Pancreas (tissue), 10 donors: ENCODE measurements around the gene PEAR1. TPM values are rescaled to one million over a fixed set of nuclear protein-coding genes. Genes with fewer than 3 reads are reported as not detected.

ENCODE experiments used
- ATAC-seq, 4 donors: fragments of 200-7000 bp; cut with Tn5 transposase; one replicate each; pipeline versions ENCODE4 v1.8.0 to v1.9.1; 2020; ENCODE audit warnings: mild to moderate bottlenecking in 4 of 4, moderate library complexity in 4 of 4
- DNase-seq, 6 donors: peaks; one replicate each; pipeline ENCODE4 v3.0.0-alpha.2; 2020
- FAIRE-seq: peaks from 2 replicates; lab custom pipeline; 2012; peaks lifted over from hg19 to GRCh38; lab: Jason Lieb, UNC
- H3K27ac ChIP-seq, 4 donors: fragments of 200-600 bp; sonication (generic); 1 replicate in 3 of 4; 2 replicates in 1 of 4; pipeline versions ENCODE4 v1.5.0 to v1.8.0; 2020
- H3K27me3 ChIP-seq, 4 donors: fragments of 200-600 bp; one replicate each; pipeline ENCODE4 v1.8.0; 2021
- H3K36me3 ChIP-seq, 3 donors: fragments of 200-600 bp; sonication (generic) in 1 of 3; one replicate each; pipeline versions ENCODE4 v1.5.0 to v1.8.0; 2020 to 2021
- H3K4me1 ChIP-seq, 3 donors: fragments of 200-600 bp; one replicate each; pipeline ENCODE4 v1.8.0; 2021
- H3K4me3 ChIP-seq, 4 donors: fragments of 200-600 bp; sonication (generic) in 2 of 4; one replicate each; pipeline versions ENCODE4 v1.5.0 to v1.8.0; 2020 to 2021
- H3K9me3 ChIP-seq, 4 donors: fragments of 200-600 bp; one replicate each; pipeline ENCODE4 v1.8.0; 2021
- CTCF ChIP-seq, 4 donors: fragments of 200-600 bp; sonication (generic) in 3 of 4; IDR thresholded peaks; one replicate each; pipeline versions ENCODE4 v1.5.0 to v1.8.0; 2021; ENCODE audit warnings: antibody characterized with exemption in 4 of 4
- WGBS, 2 donors: extraction: QIAGEN DNeasy Blood & Tissue Kit; methylation state at CpG; one replicate each; pipeline ENCODE4 v1.1.7; 2013; 5-methylcytosine and 5-hydroxymethylcytosine counted together
- intact Hi-C, 3 donors: fragments of 100-400 bp; cut with DNase I; formaldehyde crosslinking; loops; one replicate each; pipeline versions ENCODE4 v1.11.1 to v1.14.2; 2022
- polyA plus RNA-seq, 2 donors: library from polyadenylated mRNA; stranded (reverse); fragments of 200-250 nt; gene quantifications; one replicate each; pipeline ENCODE4 v1.2.3, GENCODE V29; 2013
- total RNA-seq, 6 donors: library from RNA; stranded (reverse); fragmentation: NEBNext Ultra II Directional in 4 of 6; extraction: Animal tissue kit (Norgen Biotek cat#: 25700) in 4 of 6; gene quantifications; one replicate each; pipeline versions ENCODE4 v1.2.1 to v1.2.4, GENCODE V29; 2021 to 2023
- donor health status: healthy with polysubstance abuse.
- donor health status: DM: no; HTN: no; CAD: no; lungs with moderate emphysema.
- donor health status: DM: no; HTN: no; CAD: no.
- donor health status: control.
- donor health status: control.
- donor health status: Bipolar disorder and iron deficiency.
- donor health status: DM: yes; HTN: yes; CAD: no.
- donor health status: DM: no; HTN: no; CAD: no.
- donor health status: DM: no; HTN: no; CAD: no.
- donor health status: DM: yes; HTN: yes; CAD: no.

Gene PEAR1
- total and polyA plus RNA-seq, 8 donors, result 1.7 to 7.1 (median 3.4) TPM

- no peak overlapping the region for H3K27ac ChIP-seq
- no peak for TF ChIP-seq CTCF (IDR thresholded peaks at IDR 0.05)
- no peak overlapping the region for H3K4me3 ChIP-seq
- H3K9me3 ChIP-seq, result no peaks in the 10 kb centered on the region
- H3K4me1 ChIP-seq, result no peaks in the 10 kb centered on the region
- no peaks in the 10 kb centered on the region for H3K36me3 ChIP-seq
- intact Hi-C loops, result no loop called here
- no peaks in the 10 kb centered on the region for H3K27me3 ChIP-seq
- ATAC-seq, result no peak
- no peak for FAIRE-seq
- WGBS, 2 donors, result 76 to 82% methylated on average over 16 of the region's 16 CpGs
- DNase-seq, result peak in 1 of 6 donors; percentile 32
Observed at GRCh38 chr1:156874572-156875340, 18.8 kb upstream of the PEAR1 start.

GRCh38 chr1:156875341-156875615 lies 18.2 kb upstream of the PEAR1 start:
- no peak for TF ChIP-seq CTCF (IDR thresholded peaks at IDR 0.05)
- ATAC-seq (no peak), DNase-seq (peak in 1 of 6 donors; percentile 37), FAIRE-seq (no peak)
- Histone ChIP-seq H3K9me3 (no peaks in the 10 kb centered on the region), H3K27me3 (no peaks in the 10 kb centered on the region), H3K27ac (no peak overlapping the region), H3K36me3 (no peaks in the 10 kb centered on the region), H3K4me1 (no peaks in the 10 kb centered on the region), H3K4me3 (no peak overlapping the region)
- intact Hi-C loops, result no loop called here
- WGBS, 2 donors, result 51 to 59% methylated on average over 5 of the region's 5 CpGs

- no peak for TF ChIP-seq CTCF (IDR thresholded peaks at IDR 0.05)
- DNase-seq (peak in 1 of 6 donors; percentile 53), ATAC-seq (no peak), FAIRE-seq (no peak)
- no peaks in the 10 kb centered on the region for H3K27me3 ChIP-seq
- WGBS, 2 donors, result 38 to 40% methylated on average over 21 of the region's 21 CpGs
- H3K9me3 ChIP-seq, result no peaks in the 10 kb centered on the region
- no peaks in the 10 kb centered on the region for H3K4me1 ChIP-seq
- no peaks in the 10 kb centered on the region for H3K36me3 ChIP-seq
- intact Hi-C loops, result no loop called here
- H3K27ac ChIP-seq, result no peak overlapping the region
- H3K4me3 ChIP-seq, result no peak overlapping the region
Observed at GRCh38 chr1:156876281-156876680, 17.2 kb upstream of the PEAR1 start.

- no peaks in the 10 kb centered on the region for H3K27me3 ChIP-seq
Observed at GRCh38 chr1:156877433-156878170, 15.9 kb upstream of the PEAR1 start.

More at GRCh38 chr1:156877433-156878170, 15.9 kb upstream of the PEAR1 start:
- ATAC-seq, result no peak
- no peaks in the 10 kb centered on the region for H3K36me3 ChIP-seq
- no peak for FAIRE-seq
- intact Hi-C loops, result no loop called here
- no peaks in the 10 kb centered on the region for H3K4me1 ChIP-seq
- H3K27ac ChIP-seq, result no peak overlapping the region
- DNase-seq, result peak in 1 of 6 donors; percentile 20
- TF ChIP-seq CTCF (IDR thresholded peaks at IDR 0.05), result no peak
- H3K9me3 ChIP-seq, result no peaks in the 10 kb centered on the region
- WGBS, 2 donors, result 74 to 82% methylated on average over 5 of the region's 5 CpGs
- H3K4me3 ChIP-seq, result no peak overlapping the region
